Fibroblast of lung (primary cell): ENCODE measurements around the gene SLC6A9.

Experiments used
- CTCF ChIP-seq, 2 donors: IDR thresholded peaks in 1 of 2; conservative IDR thresholded peaks in 1 of 2; 1 replicate in 1 of 2; 2 replicates in 1 of 2; pipeline ENCODE4 v1.5.1; 2011 to 2012; ENCODE audit warnings: low read length in 2 of 2, control low read depth in 1 of 2, inconsistent platforms in 1 of 2, low read depth in 1 of 2, mild to moderate bottlenecking in 1 of 2
- EZH2 ChIP-seq: IDR thresholded peaks from 2 replicates; pipeline ENCODE4 v1.5.1; 2012; ENCODE audit warnings: low read length, control low read depth, mild to moderate bottlenecking; ENCODE audit errors: missing control alignments

DNA sequence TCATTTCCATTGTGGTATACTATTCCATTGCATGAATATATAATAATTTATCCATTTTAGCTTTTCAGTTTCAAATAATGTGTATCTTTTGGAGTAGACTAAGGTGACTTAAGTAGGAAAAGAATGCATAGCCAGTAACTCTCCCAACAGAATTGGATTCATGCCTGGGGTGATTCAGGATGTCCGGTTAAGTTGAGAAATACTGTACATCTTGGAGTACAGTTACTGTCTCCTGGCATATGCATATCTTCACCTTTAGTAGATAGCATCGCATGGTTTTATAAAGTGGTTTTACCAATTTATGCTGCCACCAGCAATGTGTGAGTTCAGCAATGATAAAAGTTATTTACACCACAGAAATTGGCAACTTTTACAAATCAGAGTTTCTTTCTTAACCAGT is 18.6 kb upstream of the SLC6A9 start:
- TF ChIP-seq CTCF (conservative IDR thresholded peaks at IDR 0.05 in 1 of 2, IDR thresholded peaks at IDR 0.05 in 1 of 2; ENCODE audit: low read depth in 1 of 2, low read length in 2 of 2) (no peak), EZH2 (no peak)
